ENCODE data around the gene RSL1D1. TPM values are rescaled to one million over a fixed set of nuclear protein-coding genes. Genes with fewer than 3 reads are reported as not detected.

The RSL1D1 gene
- total and polyA plus RNA-seq, 10 of the 15 experiments (the other 5 are each of a cell fraction or from before 2014, with no cell fraction given) = 106 to 535 (median 304) TPM

DNA sequence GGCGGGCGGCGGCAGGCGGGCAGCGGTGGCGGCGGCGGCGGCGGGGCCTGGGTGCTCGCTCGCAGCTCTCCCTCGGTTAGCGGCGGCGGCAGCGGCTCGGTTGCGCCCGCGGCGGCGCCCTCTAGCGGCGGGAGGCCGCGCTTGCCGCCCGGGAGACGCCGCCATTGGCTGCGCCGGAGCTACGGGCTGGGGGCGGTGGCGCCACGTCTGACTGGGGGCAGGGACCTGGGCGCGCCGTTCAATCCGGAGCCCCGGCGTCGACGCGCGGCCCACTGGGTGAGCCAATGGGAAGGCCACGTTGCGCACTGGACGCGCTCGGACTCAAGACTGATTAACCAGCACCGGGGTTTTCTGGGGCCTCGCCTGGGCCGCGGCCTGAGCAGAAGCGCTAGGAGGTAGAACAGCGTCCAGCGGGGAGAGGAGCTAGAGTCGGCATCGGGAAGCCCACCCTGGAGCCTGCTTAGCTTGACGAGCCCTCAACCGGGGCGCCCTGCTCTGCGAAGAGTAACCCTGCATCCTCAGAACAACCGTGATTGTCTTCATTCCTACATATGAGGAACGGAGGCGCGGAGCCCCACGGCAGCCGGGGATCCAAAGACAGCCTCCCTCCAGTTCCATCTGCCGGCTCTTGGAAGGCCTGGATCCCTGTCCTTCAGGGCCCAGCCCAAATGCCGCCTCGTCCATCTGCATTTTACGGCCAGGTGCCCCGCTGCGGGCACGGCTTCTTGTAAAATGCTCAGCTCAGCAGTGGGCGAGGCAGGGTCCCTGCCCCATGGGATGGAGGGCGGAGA is 54.0 kb downstream of the RSL1D1 start, which contains the start of gene ZC3H7A (continued):
- TF ChIP-seq ZNF24 (IDR thresholded peaks at IDR 0.05) = 0 out of 2 replicates have a peak, but pooled peaks have one; percentile 2
- TF ChIP-seq POU2F2 (IDR thresholded peaks at IDR 0.05; ENCODE audit: borderline replicate concordance, low read depth, low read length) = peak; percentile 91
- TF ChIP-seq EZH2 (IDR thresholded peaks at IDR 0.05; ENCODE audit: borderline replicate concordance, control insufficient read depth, low read depth, low read length) = no peak
- TF ChIP-seq BMI1 (IDR thresholded peaks at IDR 0.05; ENCODE audit: borderline replicate concordance) = no peak
- TF ChIP-seq, protein P1, sequence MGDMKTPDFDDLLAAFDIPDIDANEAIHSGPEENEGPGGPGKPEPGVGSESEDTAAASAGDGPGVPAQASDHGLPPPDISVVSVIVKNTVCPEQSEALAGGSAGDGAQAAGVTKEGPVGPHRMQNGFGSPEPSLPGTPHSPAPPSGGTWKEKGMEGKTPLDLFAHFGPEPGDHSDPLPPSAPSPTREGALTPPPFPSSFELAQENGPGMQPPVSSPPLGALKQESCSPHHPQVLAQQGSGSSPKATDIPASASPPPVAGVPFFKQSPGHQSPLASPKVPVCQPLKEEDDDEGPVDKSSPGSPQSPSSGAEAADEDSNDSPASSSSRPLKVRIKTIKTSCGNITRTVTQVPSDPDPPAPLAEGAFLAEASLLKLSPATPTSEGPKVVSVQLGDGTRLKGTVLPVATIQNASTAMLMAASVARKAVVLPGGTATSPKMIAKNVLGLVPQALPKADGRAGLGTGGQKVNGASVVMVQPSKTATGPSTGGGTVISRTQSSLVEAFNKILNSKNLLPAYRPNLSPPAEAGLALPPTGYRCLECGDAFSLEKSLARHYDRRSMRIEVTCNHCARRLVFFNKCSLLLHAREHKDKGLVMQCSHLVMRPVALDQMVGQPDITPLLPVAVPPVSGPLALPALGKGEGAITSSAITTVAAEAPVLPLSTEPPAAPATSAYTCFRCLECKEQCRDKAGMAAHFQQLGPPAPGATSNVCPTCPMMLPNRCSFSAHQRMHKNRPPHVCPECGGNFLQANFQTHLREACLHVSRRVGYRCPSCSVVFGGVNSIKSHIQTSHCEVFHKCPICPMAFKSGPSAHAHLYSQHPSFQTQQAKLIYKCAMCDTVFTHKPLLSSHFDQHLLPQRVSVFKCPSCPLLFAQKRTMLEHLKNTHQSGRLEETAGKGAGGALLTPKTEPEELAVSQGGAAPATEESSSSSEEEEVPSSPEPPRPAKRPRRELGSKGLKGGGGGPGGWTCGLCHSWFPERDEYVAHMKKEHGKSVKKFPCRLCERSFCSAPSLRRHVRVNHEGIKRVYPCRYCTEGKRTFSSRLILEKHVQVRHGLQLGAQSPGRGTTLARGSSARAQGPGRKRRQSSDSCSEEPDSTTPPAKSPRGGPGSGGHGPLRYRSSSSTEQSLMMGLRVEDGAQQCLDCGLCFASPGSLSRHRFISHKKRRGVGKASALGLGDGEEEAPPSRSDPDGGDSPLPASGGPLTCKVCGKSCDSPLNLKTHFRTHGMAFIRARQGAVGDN (IDR thresholded peaks at IDR 0.05) = peak; percentile 90
- no peak for TF ChIP-seq KDM1A (IDR thresholded peaks at IDR 0.05; ENCODE audit: borderline replicate concordance)
- TF ChIP-seq TCF12 (IDR thresholded peaks at IDR 0.05; ENCODE audit: low read depth, low read length) = no peak; the same call in 1 of the 2 replicates
- TF ChIP-seq TCF3 (IDR thresholded peaks at IDR 0.05; ENCODE audit: borderline replicate concordance, insufficient read depth, low read depth, low read length) = 0 out of 2 replicates have a peak, but pooled peaks have one; percentile 20
- TF ChIP-seq, protein P2, sequence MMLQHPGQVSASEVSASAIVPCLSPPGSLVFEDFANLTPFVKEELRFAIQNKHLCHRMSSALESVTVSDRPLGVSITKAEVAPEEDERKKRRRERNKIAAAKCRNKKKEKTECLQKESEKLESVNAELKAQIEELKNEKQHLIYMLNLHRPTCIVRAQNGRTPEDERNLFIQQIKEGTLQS (IDR thresholded peaks at IDR 0.05; ENCODE audit: borderline replicate concordance, extremely low read depth, low read depth, low read length) = no peak
- no peak for TF ChIP-seq MEF2A (IDR thresholded peaks at IDR 0.05; ENCODE audit: insufficient read depth, low read depth, low read length)
- peak; percentile 85 for TF ChIP-seq HDAC6 (IDR thresholded peaks at IDR 0.05; ENCODE audit: unreplicated experiment)
- no peak for TF ChIP-seq JUND (IDR thresholded peaks at IDR 0.05; ENCODE audit: low read depth, low read length)
- peak; percentile 67; the same call in 1 of the 2 replicates for TF ChIP-seq DPF2 (IDR thresholded peaks at IDR 0.05)
- no peak for TF ChIP-seq IRF4 (IDR thresholded peaks at IDR 0.05; ENCODE audit: low read depth, low read length)
- no peak for TF ChIP-seq CHD4 (IDR thresholded peaks at IDR 0.05)
- peak; percentile 76 for TF ChIP-seq SP1 (IDR thresholded peaks at IDR 0.05; ENCODE audit: low read depth, low read length)
- no peak for TF ChIP-seq ZNF384 (IDR thresholded peaks at IDR 0.05; ENCODE audit: borderline replicate concordance, low read depth, low read length)
- TF ChIP-seq, protein P3, sequence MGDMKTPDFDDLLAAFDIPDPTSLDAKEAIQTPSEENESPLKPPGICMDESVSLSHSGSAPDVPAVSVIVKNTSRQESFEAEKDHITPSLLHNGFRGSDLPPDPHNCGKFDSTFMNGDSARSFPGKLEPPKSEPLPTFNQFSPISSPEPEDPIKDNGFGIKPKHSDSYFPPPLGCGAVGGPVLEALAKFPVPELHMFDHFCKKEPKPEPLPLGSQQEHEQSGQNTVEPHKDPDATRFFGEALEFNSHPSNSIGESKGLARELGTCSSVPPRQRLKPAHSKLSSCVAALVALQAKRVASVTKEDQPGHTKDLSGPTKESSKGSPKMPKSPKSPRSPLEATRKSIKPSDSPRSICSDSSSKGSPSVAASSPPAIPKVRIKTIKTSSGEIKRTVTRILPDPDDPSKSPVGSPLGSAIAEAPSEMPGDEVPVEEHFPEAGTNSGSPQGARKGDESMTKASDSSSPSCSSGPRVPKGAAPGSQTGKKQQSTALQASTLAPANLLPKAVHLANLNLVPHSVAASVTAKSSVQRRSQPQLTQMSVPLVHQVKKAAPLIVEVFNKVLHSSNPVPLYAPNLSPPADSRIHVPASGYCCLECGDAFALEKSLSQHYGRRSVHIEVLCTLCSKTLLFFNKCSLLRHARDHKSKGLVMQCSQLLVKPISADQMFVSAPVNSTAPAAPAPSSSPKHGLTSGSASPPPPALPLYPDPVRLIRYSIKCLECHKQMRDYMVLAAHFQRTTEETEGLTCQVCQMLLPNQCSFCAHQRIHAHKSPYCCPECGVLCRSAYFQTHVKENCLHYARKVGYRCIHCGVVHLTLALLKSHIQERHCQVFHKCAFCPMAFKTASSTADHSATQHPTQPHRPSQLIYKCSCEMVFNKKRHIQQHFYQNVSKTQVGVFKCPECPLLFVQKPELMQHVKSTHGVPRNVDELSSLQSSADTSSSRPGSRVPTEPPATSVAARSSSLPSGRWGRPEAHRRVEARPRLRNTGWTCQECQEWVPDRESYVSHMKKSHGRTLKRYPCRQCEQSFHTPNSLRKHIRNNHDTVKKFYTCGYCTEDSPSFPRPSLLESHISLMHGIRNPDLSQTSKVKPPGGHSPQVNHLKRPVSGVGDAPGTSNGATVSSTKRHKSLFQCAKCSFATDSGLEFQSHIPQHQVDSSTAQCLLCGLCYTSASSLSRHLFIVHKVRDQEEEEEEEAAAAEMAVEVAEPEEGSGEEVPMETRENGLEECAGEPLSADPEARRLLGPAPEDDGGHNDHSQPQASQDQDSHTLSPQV (IDR thresholded peaks at IDR 0.05) = peak; percentile 81; the same call in 1 of the 2 replicates
- TF ChIP-seq, protein P4, sequence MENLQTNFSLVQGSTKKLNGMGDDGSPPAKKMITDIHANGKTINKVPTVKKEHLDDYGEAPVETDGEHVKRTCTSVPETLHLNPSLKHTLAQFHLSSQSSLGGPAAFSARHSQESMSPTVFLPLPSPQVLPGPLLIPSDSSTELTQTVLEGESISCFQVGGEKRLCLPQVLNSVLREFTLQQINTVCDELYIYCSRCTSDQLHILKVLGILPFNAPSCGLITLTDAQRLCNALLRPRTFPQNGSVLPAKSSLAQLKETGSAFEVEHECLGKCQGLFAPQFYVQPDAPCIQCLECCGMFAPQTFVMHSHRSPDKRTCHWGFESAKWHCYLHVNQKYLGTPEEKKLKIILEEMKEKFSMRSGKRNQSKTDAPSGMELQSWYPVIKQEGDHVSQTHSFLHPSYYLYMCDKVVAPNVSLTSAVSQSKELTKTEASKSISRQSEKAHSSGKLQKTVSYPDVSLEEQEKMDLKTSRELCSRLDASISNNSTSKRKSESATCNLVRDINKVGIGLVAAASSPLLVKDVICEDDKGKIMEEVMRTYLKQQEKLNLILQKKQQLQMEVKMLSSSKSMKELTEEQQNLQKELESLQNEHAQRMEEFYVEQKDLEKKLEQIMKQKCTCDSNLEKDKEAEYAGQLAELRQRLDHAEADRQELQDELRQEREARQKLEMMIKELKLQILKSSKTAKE (IDR thresholded peaks at IDR 0.05; ENCODE audit: low read depth, poor library complexity, severe bottlenecking) = no peak

Data from GM12878 (cell line).